IMR-90 (cell line): ENCODE data around the gene NDC80. TPM values are rescaled to one million over a fixed set of nuclear protein-coding genes. Genes with fewer than 3 reads are reported as not detected.

ENCODE experiments used
- ATAC-seq: fragments of 200-7000 bp; cut with Tn5 transposase; 2 replicates; pipeline ENCODE4 v1.9.1; 2020; ENCODE audit warnings: low read depth, mild to moderate bottlenecking, moderate library complexity
- BruUV-seq: library from RNA; stranded (reverse); fragments of 400-500 nt; replicated peaks from 2 replicates; lab custom pipeline; 2021; lab: Mats Ljungman, UMichigan
- CTCF ChIA-PET: fragments of 300-600 bp; formaldehyde crosslinking; extraction: SDS; loops from one replicate; lab custom pipeline; 2021; ENCODE audit warnings: antibody characterized with exemption; lab: Yijun Ruan, JAX
- POLR2A ChIA-PET: fragments of 300-600 bp; sonication (Branson Sonifier 250); formaldehyde crosslinking; loops from one replicate; lab custom pipeline; 2022; ENCODE audit warnings: antibody characterized with exemption; ENCODE audit not compliant: unreplicated experiment; lab: Charles Lee
- DNase-seq: peaks from one replicate; pipeline ENCODE4 v3.0.0; 2013
- H2AFZ ChIP-seq: replicated peaks from 2 replicates; pipeline ENCODE3; 2013; ENCODE audit warnings: low read length, mild to moderate bottlenecking; ENCODE audit not compliant: poor library complexity
- H2AK5ac ChIP-seq: 2 replicates; pipeline ENCODE4 v1.6.1; 2013; ENCODE audit warnings: low read depth, low read length, inconsistent platforms
- H2AK9ac ChIP-seq: replicated peaks from 2 replicates; pipeline ENCODE3; 2013; ENCODE audit warnings: mild to moderate bottlenecking, low read depth, low read length, moderate library complexity; ENCODE audit not compliant: poor library complexity
- H2BK120ac ChIP-seq: 2 replicates; pipeline ENCODE4 v1.6.1; 2013; ENCODE audit warnings: low read depth, low read length, inconsistent platforms
- H2BK15ac ChIP-seq: 3 replicates; pipeline ENCODE4 v1.6.1; 2013; ENCODE audit warnings: low read depth, low read length, inconsistent platforms
- H2BK20ac ChIP-seq: 2 replicates; pipeline ENCODE4 v1.6.1; 2013; ENCODE audit warnings: low read depth, mild to moderate bottlenecking, inconsistent platforms, low read length, moderate library complexity
- H2BK5ac ChIP-seq: 2 replicates; pipeline ENCODE4 v1.6.1; 2013; ENCODE audit warnings: mild to moderate bottlenecking, low read depth, low read length, inconsistent platforms; ENCODE audit not compliant: poor library complexity, severe bottlenecking
- H3K14ac ChIP-seq: replicated peaks from 2 replicates; pipeline ENCODE4 v1.6.1; 2013; ENCODE audit warnings: low read depth, low read length, inconsistent platforms
- H3K18ac ChIP-seq: 2 replicates; pipeline ENCODE4 v1.6.1; 2013; ENCODE audit warnings: low read depth, low read length, control low read depth
- H3K23ac ChIP-seq: 2 replicates; pipeline ENCODE4 v1.6.1; 2013; ENCODE audit warnings: low read depth, low read length, inconsistent platforms
- H3K27ac ChIP-seq: 2 replicates; pipeline ENCODE4 v1.5.1; 2013; ENCODE audit warnings: mild to moderate bottlenecking, control low read depth, low read length; ENCODE audit not compliant: insufficient read depth
- H3K27me3 ChIP-seq: 2 replicates; pipeline ENCODE4 v1.6.1; 2013; ENCODE audit warnings: low read length; ENCODE audit not compliant: control insufficient read depth, insufficient read depth
- H3K36me3 ChIP-seq: 2 replicates; pipeline ENCODE4 v1.6.1; 2013; ENCODE audit warnings: low read length, mixed read lengths; ENCODE audit not compliant: control insufficient read depth, insufficient read depth
- H3K4ac ChIP-seq: 2 replicates; pipeline ENCODE4 v1.6.1; 2013; ENCODE audit warnings: low read depth, low read length, inconsistent platforms
- H3K4me1 ChIP-seq: 2 replicates; pipeline ENCODE4 v1.6.1; 2013; ENCODE audit warnings: low read length, mixed read lengths; ENCODE audit not compliant: control insufficient read depth, insufficient read depth
- H3K4me2 ChIP-seq: 2 replicates; pipeline ENCODE4 v1.6.1; 2013; ENCODE audit warnings: low read depth, mild to moderate bottlenecking, control low read depth, low read length, moderate library complexity
- H3K4me3 ChIP-seq: 2 replicates; pipeline ENCODE4 v1.5.1; 2013; ENCODE audit warnings: low read depth, mild to moderate bottlenecking, control low read depth, low read length, moderate library complexity; ENCODE audit not compliant: insufficient read depth
- H3K56ac ChIP-seq: 2 replicates; pipeline ENCODE4 v1.6.1; 2013; ENCODE audit warnings: low read length, inconsistent platforms; ENCODE audit not compliant: insufficient read depth; ENCODE audit errors: extremely low read depth
- H3K79me1 ChIP-seq, 2 experiments: 2 replicates each; pipeline ENCODE4 v1.6.1; 2013; ENCODE audit warnings: low read length in 2 of 2, inconsistent platforms in 1 of 2, low read depth in 1 of 2
- H3K9ac ChIP-seq: 2 replicates; pipeline ENCODE4 v1.6.1; 2013; ENCODE audit warnings: low read depth, low read length, control low read depth
- H3K9me1 ChIP-seq: 2 replicates; pipeline ENCODE4 v1.6.1; 2013; ENCODE audit warnings: low read length, inconsistent platforms; ENCODE audit not compliant: insufficient read depth
- H3K9me3 ChIP-seq: 2 replicates; pipeline ENCODE4 v1.6.1; 2013; ENCODE audit warnings: low read length; ENCODE audit not compliant: control insufficient read depth, insufficient read depth
- H4K20me1 ChIP-seq: 2 replicates; pipeline ENCODE4 v1.6.1; 2013; ENCODE audit warnings: low read length, inconsistent platforms; ENCODE audit not compliant: insufficient read depth
- H4K5ac ChIP-seq: 2 replicates; pipeline ENCODE4 v1.6.1; 2013; ENCODE audit warnings: mild to moderate bottlenecking, low read depth, low read length, control low read depth
- H4K8ac ChIP-seq, 2 experiments: 2 replicates each; pipeline ENCODE4 v1.6.1; 2013; ENCODE audit warnings: low read depth in 2 of 2, low read length in 2 of 2, control low read depth in 1 of 2, inconsistent platforms in 1 of 2
- H4K91ac ChIP-seq: 2 replicates; pipeline ENCODE4 v1.6.1; 2013; ENCODE audit warnings: low read depth, low read length, inconsistent platforms; ENCODE audit not compliant: insufficient read depth
- BHLHE40 ChIP-seq: fragments of 150-350 bp; IDR thresholded peaks from 2 replicates; pipeline ENCODE4 v1.6.1; 2016; ENCODE audit warnings: mild to moderate bottlenecking, low read depth, low read length
- MAZ ChIP-seq: IDR thresholded peaks from 2 replicates; pipeline ENCODE4 v1.6.1; 2012; ENCODE audit warnings: low read depth, mild to moderate bottlenecking, low read length, improper control_type of control experiment, moderate library complexity, borderline replicate concordance
- MXI1 ChIP-seq: IDR thresholded peaks from 2 replicates; pipeline ENCODE4 v1.6.1; 2012; ENCODE audit warnings: low read depth, mild to moderate bottlenecking, low read length, moderate library complexity, borderline replicate concordance
- WGBS, 2 experiments: methylation state at CpG; one replicate each; pipeline versions ENCODE4 v1.1.5 to v1.1.7; 2013; ENCODE audit warnings: missing lambda C conversion rate in 2 of 2; ENCODE audit not compliant: insufficient read length in 1 of 2; ENCODE audit errors: extremely low coverage in 2 of 2; 5-methylcytosine and 5-hydroxymethylcytosine counted together
- dilution Hi-C: fragments of 300-500 bp; cut with HindIII; formaldehyde crosslinking; loops from one replicate; pipeline ENCODE4 v1.14.3; 2018; ENCODE audit warnings: low sequenced_read_pairs; ENCODE audit not compliant: unreplicated experiment
- in situ Hi-C: fragments of 300-500 bp; cut with MboI; formaldehyde crosslinking; loops from 3 replicates; pipeline ENCODE4 v1.14.3; 2019; ENCODE audit warnings: low sequenced_read_pairs, inconsistent platforms, mixed read lengths
- intact Hi-C: fragments of 100-400 bp; cut with micrococcal nuclease; formaldehyde crosslinking; loops from 2 replicates; pipeline ENCODE4 v1.10.0; 2022
- polyA plus RNA-seq, 3 experiments: library from polyadenylated mRNA; depleted of rRNA; stranded (reverse); fragments of >200 nt; gene quantifications; 2 replicates each; pipeline ENCODE4 v1.2.3, GENCODE V29; 2012; ENCODE audit warnings: low replicate concordance in 1 of 3
- total RNA-seq: library from RNA; depleted of rRNA; stranded (reverse); fragments of >200 nt; gene quantifications from 2 replicates; pipeline ENCODE4 v1.2.3, GENCODE V29; 2012
- TF ChIP-seq, protein P1 (sequence below): fragments of 150-350 bp; IDR thresholded peaks from 2 replicates; pipeline ENCODE4 v1.6.1; 2017; ENCODE audit warnings: mild to moderate bottlenecking, antibody characterized with exemption, low read length, low read depth

The NDC80 gene
- total and polyA plus RNA-seq, 2 of the 4 experiments (the other 2 are of a cell fraction), result 11.8 to 15.5 TPM

DNA sequence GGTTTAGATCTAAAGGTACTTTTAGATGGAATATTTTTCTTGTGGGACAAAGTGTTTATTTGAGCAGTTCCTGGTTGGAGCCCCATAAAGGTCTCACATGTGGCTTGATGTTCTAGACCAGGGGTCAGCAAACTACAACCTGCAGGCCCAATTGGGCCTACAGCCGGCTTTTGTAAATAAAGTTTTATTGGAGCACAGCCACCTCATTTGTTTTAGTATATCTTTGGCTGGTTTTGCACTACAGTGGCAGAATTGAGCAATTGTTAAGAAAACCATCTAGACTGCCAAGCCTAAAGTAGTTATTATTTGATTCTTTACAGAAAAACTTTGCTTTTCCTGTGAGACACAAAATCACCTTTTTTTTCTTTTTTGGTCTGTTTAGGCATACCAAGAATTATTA is 41.6 kb downstream of the NDC80 start:
- Histone ChIP-seq H3K23ac (no peak overlapping the region), H3K9me1 (no peaks in the 10 kb centered on the region), H3K4me2 (no peak overlapping the region), H3K4me3 (no peak overlapping the region), H2BK120ac (no peak overlapping the region), H2AK5ac (no peak overlapping the region), H4K91ac (no peak overlapping the region), H3K9ac (no peak overlapping the region), H3K9me3 (no peaks in the 10 kb centered on the region), H2BK15ac (no peak overlapping the region), H4K20me1 (no peaks in the 10 kb centered on the region), H3K79me1 (peaks cover 0 to 6% of the 10 kb centered on the region in 2 experiments; a peak in 1 of 4 replicates), H2AK9ac (no peak overlapping the region), H2BK5ac (no peak overlapping the region), H3K18ac (no peak overlapping the region), H4K5ac (no peak overlapping the region), H4K8ac (no peak overlapping the region), H2AFZ (no peak overlapping the region), H3K36me3 (peaks cover 3% of the 10 kb centered on the region), H3K14ac (no peak overlapping the region), H2BK20ac (no peak overlapping the region), H3K56ac (no peak overlapping the region), H3K27ac (no peak overlapping the region), H3K4me1 (no peaks in the 10 kb centered on the region), H3K4ac (no peak overlapping the region), H3K27me3 (no peaks in the 10 kb centered on the region)
- POLR2A ChIA-PET, result no interaction called here
- intact Hi-C loops (no loop called here), dilution Hi-C loops (no loop called here), in situ Hi-C loops (no loop called here)
- TF ChIP-seq MAZ, result no peak
- TF ChIP-seq MXI1, result no peak
- TF ChIP-seq BHLHE40, result no peak
- TF ChIP-seq, protein P1, sequence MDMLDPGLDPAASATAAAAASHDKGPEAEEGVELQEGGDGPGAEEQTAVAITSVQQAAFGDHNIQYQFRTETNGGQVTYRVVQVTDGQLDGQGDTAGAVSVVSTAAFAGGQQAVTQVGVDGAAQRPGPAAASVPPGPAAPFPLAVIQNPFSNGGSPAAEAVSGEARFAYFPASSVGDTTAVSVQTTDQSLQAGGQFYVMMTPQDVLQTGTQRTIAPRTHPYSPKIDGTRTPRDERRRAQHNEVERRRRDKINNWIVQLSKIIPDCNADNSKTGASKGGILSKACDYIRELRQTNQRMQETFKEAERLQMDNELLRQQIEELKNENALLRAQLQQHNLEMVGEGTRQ, result no peak
- DNase-seq (no peak), ATAC-seq (peak; percentile 27; the same call in 1 of the 2 replicates)
- no CpG with 5 or more reads among the region's 1 CpG for WGBS, 2 experiments
- no TSS peak for BruUV-seq
- CTCF ChIA-PET, result no interaction called here
